ENCODE data around the gene HMGB1. TPM values are rescaled to one million over a fixed set of nuclear protein-coding genes. Genes with fewer than 3 reads are reported as not detected.
A peak's percentile ranks its signal among the peaks of the same experiment; 100 is the strongest.

Gene HMGB1
- total and polyA plus RNA-seq, 8 donors = 29.5 to 479 (median 339) TPM

- H3K4me3 ChIP-seq = no peak overlapping the region
- TF ChIP-seq POLR2AphosphoS5 (IDR thresholded peaks at IDR 0.05) (no peak), EP300 (IDR thresholded peaks at IDR 0.05) (no peak), CTCF (IDR thresholded peaks at IDR 0.05) (no peak), POLR2A (IDR thresholded peaks at IDR 0.05) (no peak)
- no peak overlapping the region for H3K27ac ChIP-seq
- no peaks in the 10 kb centered on the region for H3K27me3 ChIP-seq
- no peaks in the 10 kb centered on the region for H3K9me3 ChIP-seq
- WGBS, 5 donors = 66 to 82% (median 78%) methylated on average over 3 of the region's 3 CpGs
- intact Hi-C loops (cut with DNase I; ENCODE audit: low total_unique reads) = no loop called here
- H3K36me3 ChIP-seq = no peaks in the 10 kb centered on the region
- peaks cover 0 to 2% (median 0%) of the 10 kb centered on the region in 4 donors for H3K4me1 ChIP-seq
- DNase-seq = no peak
These were observed 29.8 kb downstream of the HMGB1 start for GRCh38 chr13:30435911-30436451.

GRCh38 chr13:30431269-30431940 is 34.3 kb downstream of the HMGB1 start:
- intact Hi-C loops (cut with DNase I; ENCODE audit: low total_unique reads) = no loop called here
- DNase-seq = no peak
- Histone ChIP-seq H3K27ac (no peak overlapping the region), H3K4me3 (no peak overlapping the region), H3K27me3 (no peaks in the 10 kb centered on the region), H3K9me3 (no peaks in the 10 kb centered on the region), H3K36me3 (no peaks in the 10 kb centered on the region), H3K4me1 (peaks cover 0 to 10% (median 0%) of the 10 kb centered on the region in 4 donors)
- TF ChIP-seq POLR2AphosphoS5 (IDR thresholded peaks at IDR 0.05) = no peak
- TF ChIP-seq EP300 (IDR thresholded peaks at IDR 0.05) = no peak
- no peak for TF ChIP-seq POLR2A (IDR thresholded peaks at IDR 0.05)
- no peak for TF ChIP-seq CTCF (IDR thresholded peaks at IDR 0.05)
- 42 to 58% (median 47%) methylated on average over 2 of the region's 2 CpGs for WGBS, 5 donors

GRCh38 chr13:30429721-30430694 is 35.7 kb downstream of the HMGB1 start:
- Histone ChIP-seq H3K27ac (peak overlapping the region in 4 of 5 donors; percentile 14 to 32 (median 30)), H3K27me3 (no peaks in the 10 kb centered on the region), H3K4me3 (no peak overlapping the region), H3K4me1 (peaks cover 0 to 10% (median 0%) of the 10 kb centered on the region in 4 donors), H3K9me3 (no peaks in the 10 kb centered on the region), H3K36me3 (no peaks in the 10 kb centered on the region)
- no peak for DNase-seq
- intact Hi-C loops (cut with DNase I; ENCODE audit: low total_unique reads) = no loop called here
- WGBS, 5 donors = 47 to 72% (median 54%) methylated on average over 6 of the region's 6 CpGs
- TF ChIP-seq POLR2AphosphoS5 (IDR thresholded peaks at IDR 0.05) = peak in 1 of 3 donors; percentile 62
- TF ChIP-seq CTCF (IDR thresholded peaks at IDR 0.05) = no peak

- intact Hi-C loops (cut with DNase I; ENCODE audit: low total_unique reads) = no loop called here
- DNase-seq = no peak
- TF ChIP-seq CTCF (IDR thresholded peaks at IDR 0.05) (no peak), POLR2AphosphoS5 (IDR thresholded peaks at IDR 0.05) (no peak), POLR2A (IDR thresholded peaks at IDR 0.05) (no peak), EP300 (IDR thresholded peaks at IDR 0.05) (no peak)
- Histone ChIP-seq H3K4me1 (peaks cover 0 to 10% (median 0%) of the 10 kb centered on the region in 4 donors), H3K36me3 (no peaks in the 10 kb centered on the region), H3K27me3 (no peaks in the 10 kb centered on the region), H3K27ac (no peak overlapping the region), H3K4me3 (no peak overlapping the region), H3K9me3 (no peaks in the 10 kb centered on the region)
- 85 to 93% (median 90%) methylated on average over 3 of the region's 3 CpGs for WGBS, 5 donors
These were observed 36.5 kb downstream of the HMGB1 start for GRCh38 chr13:30429235-30429634.

Measured in stomach (tissue), 9 donors.